ENCODE data around the gene LRRC41.
"Not testable (repeated sequence)": the region's sequence is repeated elsewhere in the genome, so short reads cannot be mapped to it uniquely, and the experiment has no call there.

Gene LRRC41

GRCh38 chr1:46231231-46231630 lies 72.2 kb downstream of the LRRC41 start:
- H3K27me3 ChIP-seq (replicated peaks; ENCODE audit: control insufficient read depth, insufficient read depth, low read length); DNase-seq (ENCODE audit: low read depth); H3K9me3 ChIP-seq (ENCODE audit: control insufficient read depth, low read length); H3K9ac ChIP-seq (ENCODE audit: low read length); H3K36me3 ChIP-seq (ENCODE audit: control insufficient read depth, insufficient read depth, low read length, severe bottlenecking); H3K4me3 ChIP-seq (ENCODE audit: low read length); H3K4me1 ChIP-seq (ENCODE audit: control insufficient read depth, insufficient read depth, low read length): not testable (repeated sequence)

Measured in adipocyte (in vitro differentiated cells).